H1 (cell line): Measurements from ENCODE around the gene RIN2.

Experiments used
- CTCF ChIP-seq, 3 experiments: IDR thresholded peaks; 1 replicate in 2 of 3; 2 replicates in 1 of 3; pipeline versions ENCODE4 v1.5.1 to v1.6.1; 2011; ENCODE audit warnings: low read length in 3 of 3, mild to moderate bottlenecking in 3 of 3, inconsistent platforms in 2 of 3, low read depth in 1 of 3, moderate library complexity in 1 of 3; ENCODE audit not compliant: insufficient read depth in 1 of 3; ENCODE audit errors: control extremely low read depth in 1 of 3
- EGR1 ChIP-seq: IDR thresholded peaks from 2 replicates; pipeline ENCODE4 v1.6.1; 2011; ENCODE audit warnings: low read depth, low read length, borderline replicate concordance
- EP300 ChIP-seq, 2 experiments: IDR thresholded peaks; 1 replicate in 1 of 2; 2 replicates in 1 of 2; pipeline ENCODE4 v1.6.1; 2011 to 2012; ENCODE audit warnings: low read depth in 2 of 2, low read length in 2 of 2, mild to moderate bottlenecking in 2 of 2, borderline replicate concordance in 1 of 2, inconsistent platforms in 1 of 2, moderate library complexity in 1 of 2
- GABPA ChIP-seq: IDR thresholded peaks from 2 replicates; pipeline ENCODE4 v1.6.1; 2011; ENCODE audit warnings: mild to moderate bottlenecking, low read length, moderate library complexity, borderline replicate concordance; ENCODE audit not compliant: insufficient read depth
- JUN ChIP-seq: IDR thresholded peaks from 2 replicates; pipeline ENCODE4 v1.6.1; 2011; ENCODE audit warnings: low read depth, mild to moderate bottlenecking, improper control_type of control experiment, low read length
- RNF2 ChIP-seq: fragments of 200-900, 300-1000 bp; sonication (generic); IDR thresholded peaks from 2 replicates; pipeline ENCODE4 v1.7.1; 2016; ENCODE audit warnings: borderline replicate concordance, low read depth, mild to moderate bottlenecking, antibody characterized with exemption, low read length; ENCODE audit not compliant: poor library complexity, severe bottlenecking; ENCODE audit errors: missing control alignments
- SP1 ChIP-seq: IDR thresholded peaks from 2 replicates; pipeline ENCODE4 v1.6.1; 2011; ENCODE audit warnings: low read depth, low read length

GRCh38 chr20:19782669-19783068, 24.6 kb downstream of the RIN2 start:
- TF ChIP-seq EGR1 (no peak), RNF2 (no peak), JUN (no peak), EP300 (IDR thresholded peaks at IDR 0.05; ENCODE audit: borderline replicate concordance in 1 of 2, low read depth in 2 of 2, low read length in 2 of 2) (no peak), SP1 (no peak), CTCF (IDR thresholded peaks at IDR 0.05; ENCODE audit: control extremely low read depth in 1 of 3, insufficient read depth in 1 of 3, low read depth in 1 of 3, low read length in 3 of 3) (no peak), GABPA (no peak)
